ENCODE measurements around the gene RANBP6. TPM values are rescaled to one million over a fixed set of nuclear protein-coding genes. Genes with fewer than 3 reads are reported as not detected.
A peak's percentile ranks its signal among the peaks of the same experiment; 100 is the strongest.

The RANBP6 gene
- total RNA-seq, 1 experiment from 2014 or later: 12.6 TPM

GRCh38 chr9:6008169-6008979 lies 7.0 kb downstream of the RANBP6 start:
- peak; percentile 99 for DNase-seq (ENCODE audit: low spot score)
- in situ Hi-C loops (cut with HindIII; ENCODE audit: low sequenced_read_pairs): no loop called here

- in situ Hi-C loops (cut with HindIII; ENCODE audit: low sequenced_read_pairs): no loop called here
- peak; percentile 85 for DNase-seq (ENCODE audit: low spot score)
Measured at GRCh38 chr9:6007770-6008168, 7.7 kb downstream of the RANBP6 start.

- in situ Hi-C loops (cut with HindIII; ENCODE audit: low sequenced_read_pairs): no loop called here
Measured at GRCh38 chr9:6007058-6007769, 8.2 kb downstream of the RANBP6 start.

GRCh38 chr9:6006749-6007057 lies 8.7 kb downstream of the RANBP6 start:
- in situ Hi-C loops (cut with HindIII; ENCODE audit: low sequenced_read_pairs): no loop called here
- no peak for DNase-seq (ENCODE audit: low spot score)

More at GRCh38 chr9:6007058-6007769, 8.2 kb downstream of the RANBP6 start:
- DNase-seq (ENCODE audit: low spot score): peak; percentile 66

GRCh38 chr9:6000955-6001354 lies 14.5 kb downstream of the RANBP6 start:
- DNase-seq (ENCODE audit: low spot score): no peak
- in situ Hi-C loops (cut with HindIII; ENCODE audit: low sequenced_read_pairs): no loop called here

- in situ Hi-C loops (cut with HindIII; ENCODE audit: low sequenced_read_pairs): no loop called here
- peak; percentile 9 for DNase-seq (ENCODE audit: low spot score)
Measured at GRCh38 chr9:5999443-6000101, 15.9 kb downstream of the RANBP6 start.

GRCh38 chr9:5994493-5994892 lies 20.9 kb downstream of the RANBP6 start:
- DNase-seq (ENCODE audit: low spot score): no peak
- in situ Hi-C loops (cut with HindIII; ENCODE audit: low sequenced_read_pairs): no loop called here

GRCh38 chr9:5988265-5988664 lies 27.2 kb downstream of the RANBP6 start:
- DNase-seq (ENCODE audit: low spot score): no peak
- in situ Hi-C loops (cut with HindIII; ENCODE audit: low sequenced_read_pairs): no loop called here

GRCh38 chr9:5983042-5983441 lies 32.4 kb downstream of the RANBP6 start:
- in situ Hi-C loops (cut with HindIII; ENCODE audit: low sequenced_read_pairs): no loop called here

GRCh38 chr9:5982317-5982716 lies 33.1 kb downstream of the RANBP6 start:
- in situ Hi-C loops (cut with HindIII; ENCODE audit: low sequenced_read_pairs): no loop called here
- no peak for DNase-seq (ENCODE audit: low spot score)

More at GRCh38 chr9:5983042-5983441, 32.4 kb downstream of the RANBP6 start:
- no peak for DNase-seq (ENCODE audit: low spot score)

- DNase-seq (ENCODE audit: low spot score): no peak
- in situ Hi-C loops (cut with HindIII; ENCODE audit: low sequenced_read_pairs): no loop called here
Measured at GRCh38 chr9:5978523-5978922, 36.9 kb downstream of the RANBP6 start.

GRCh38 chr9:5976674-5977397 lies 38.6 kb downstream of the RANBP6 start:
- peak; percentile 10 for DNase-seq (ENCODE audit: low spot score)
- in situ Hi-C loops (cut with HindIII; ENCODE audit: low sequenced_read_pairs): no loop called here

GRCh38 chr9:5971740-5972139 lies 43.7 kb downstream of the RANBP6 start:
- no peak for DNase-seq (ENCODE audit: low spot score)
- in situ Hi-C loops (cut with HindIII; ENCODE audit: low sequenced_read_pairs): no loop called here

Other genes starting within 250 kb of the RANBP6 start
- gene ERMP1, start 182.5 kb downstream of the RANBP6 start, total RNA-seq (2014; rRNA removed; shearing (Covaris generic)): 9.8 and 19.3 TPM in 2 replicates
- not detected in 2 replicates for gene MLANA, start 124.7 kb downstream of the RANBP6 start, total RNA-seq (2014; rRNA removed; shearing (Covaris generic))
- gene IL33, start 200.2 kb upstream of the RANBP6 start, total RNA-seq (2014; rRNA removed; shearing (Covaris generic)): not detected in 2 replicates